HepG2 (cell line): ENCODE measurements around the gene HELLS. TPM values are rescaled to one million over a fixed set of nuclear protein-coding genes. Genes with fewer than 3 reads are reported as not detected.

ENCODE experiments used
- ATF7-NPFF ChIP-seq: sonication (generic); formaldehyde crosslinking; IDR thresholded peaks from 2 replicates; pipeline ENCODE4 v1.8.1; 2023; ENCODE audit warnings: mild to moderate bottlenecking, low read depth, missing genetic modification reagents, moderate library complexity
- CCAR2 ChIP-seq: fragments of 200-400 bp; formaldehyde crosslinking; optimal IDR thresholded peaks from 2 replicates; pipeline ENCODE3; 2018; ENCODE audit warnings: low read depth, mild to moderate bottlenecking, low read length, moderate library complexity
- CTCF ChIP-seq: sonication (generic); formaldehyde crosslinking; IDR thresholded peaks from 2 replicates; pipeline ENCODE4 v1.5.0; 2020; ENCODE audit warnings: mild to moderate bottlenecking, missing genetic modification reagents, moderate library complexity
- PAXIP1 ChIP-seq: sonication (generic); formaldehyde crosslinking; conservative IDR thresholded peaks from 2 replicates; pipeline ENCODE4 v1.4.0; 2020; ENCODE audit warnings: mild to moderate bottlenecking, missing genetic modification reagents, moderate library complexity
- PLSCR1 ChIP-seq: sonication (generic); formaldehyde crosslinking; IDR thresholded peaks from 2 replicates; pipeline ENCODE4 v1.5.0; 2020; ENCODE audit warnings: missing genetic modification reagents, mild to moderate bottlenecking, borderline replicate concordance
- ZFAT ChIP-seq: sonication (generic); formaldehyde crosslinking; conservative IDR thresholded peaks from 2 replicates; pipeline ENCODE4 v1.8.1; 2023; ENCODE audit warnings: missing genetic modification reagents, inconsistent platforms
- ZNF142 ChIP-seq: sonication (generic); formaldehyde crosslinking; IDR thresholded peaks from 2 replicates; pipeline ENCODE4 v1.4.0; 2020; ENCODE audit warnings: missing genetic modification reagents
- ZNF513 ChIP-seq: sonication (generic); formaldehyde crosslinking; conservative IDR thresholded peaks from 2 replicates; pipeline ENCODE4 v1.5.0; 2020; ENCODE audit warnings: missing genetic modification reagents
- polyA plus RNA-seq, 8 experiments: library from polyadenylated mRNA; depleted of rRNA in 3 of 8; stranded (reverse) in 7 of 8; unstranded in 1 of 8; fragments of >200 nt; fragmentation: Illumina TruSeq in 4 of 8; extraction: Trizol in 4 of 8; gene quantifications; 2 replicates each; pipeline versions ENCODE4 v1.2.1 to v1.2.3, GENCODE V29; 2011 to 2016; ENCODE audit warnings: low read depth in 4 of 8, missing spikeins in 1 of 8, mixed read lengths in 1 of 8; ENCODE audit not compliant: insufficient read depth in 1 of 8
- total RNA-seq, 5 experiments: library from RNA; depleted of rRNA; stranded (reverse); fragments of >200 nt; fragmentation: Illumina TruSeq; extraction: Trizol; gene quantifications; 2 replicates each; pipeline ENCODE4 v1.2.3, GENCODE V29; 2016; ENCODE audit warnings: low read depth in 1 of 5

The HELLS gene
- total and polyA plus RNA-seq, 2 of the 13 experiments (the other 11 are each of a cell fraction or from before 2014, with no cell fraction given): 22.6 to 84.6 TPM

GRCh38 chr10:94545391-94546048 lies at the start of gene HELLS (continued):
- TF ChIP-seq CCAR2: no peak
- 0 out of 2 replicates have a peak, but pooled peaks have one; percentile 16 for TF ChIP-seq ATF7-NPFF (CRISPR knock-in tag)
- TF ChIP-seq ZFAT (CRISPR knock-in tag): no peak
- 0 out of 2 replicates have a peak, but pooled peaks have one; percentile 63 for TF ChIP-seq PLSCR1 (CRISPR knock-in tag)
- TF ChIP-seq PAXIP1 (CRISPR knock-in tag): no peak; the same call in 1 of the 2 replicates
- no peak for TF ChIP-seq ZNF513 (CRISPR knock-in tag)
- no peak for TF ChIP-seq ZNF142 (CRISPR knock-in tag)
- TF ChIP-seq CTCF (CRISPR knock-in tag): no peak
